HG03280 (cell line): ENCODE measurements around the gene PER1.

Experiments
- ATAC-seq: cut with Tn5 transposase; IDR thresholded peaks from one replicate; pipeline ENCODE4 v1.9.1; 2021; ENCODE audit warnings: mild to moderate bottlenecking, moderate library complexity; ENCODE audit not compliant: unreplicated experiment

The PER1 gene

GRCh38 chr17:8142887-8143580 is 9.2 kb downstream of the PER1 start:
- ATAC-seq: no peak

GRCh38 chr17:8142158-8142886 is 9.9 kb downstream of the PER1 start:
- no peak for ATAC-seq

DNA sequence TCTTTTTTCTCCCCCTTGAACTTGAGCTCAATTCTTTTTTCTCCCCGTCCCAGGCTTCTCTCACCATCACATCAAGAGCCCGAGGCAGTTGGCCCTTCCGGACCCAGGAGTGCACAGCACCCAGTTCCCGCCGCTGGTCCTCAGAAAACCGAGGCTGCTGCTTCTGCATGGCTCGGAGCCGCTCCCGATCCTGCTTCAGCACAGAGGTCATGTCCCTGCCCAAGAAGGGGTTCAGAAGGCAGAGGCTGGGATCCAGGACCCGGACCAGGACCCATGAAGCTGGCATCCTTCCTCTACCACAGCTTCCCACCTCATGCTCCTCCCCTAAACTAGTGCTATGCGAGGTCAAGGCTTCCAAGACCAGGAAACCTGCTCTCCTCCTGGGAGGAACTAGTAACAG is 10.5 kb downstream of the PER1 start:
- ATAC-seq: no peak

DNA sequence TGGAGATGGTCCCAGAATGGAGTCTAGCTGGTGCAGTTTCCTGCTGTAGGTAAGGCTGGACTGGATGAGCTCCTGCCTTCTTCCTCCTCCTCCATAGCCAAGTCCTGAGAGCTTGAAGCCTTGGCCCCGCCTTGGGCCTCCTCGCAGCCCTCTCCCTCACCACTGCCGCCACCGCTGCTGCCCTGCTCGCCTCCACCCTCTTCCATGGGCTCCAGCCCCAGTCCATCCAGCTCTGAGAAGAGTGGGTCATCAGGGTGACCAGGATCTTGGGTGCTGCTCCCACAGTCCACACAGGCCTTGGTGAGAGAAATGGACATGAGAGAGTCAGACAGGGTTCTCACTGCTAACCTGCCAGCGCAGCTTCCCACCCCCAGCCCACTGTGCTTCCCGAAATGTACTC is 11.2 kb downstream of the PER1 start:
- ATAC-seq: no peak

DNA sequence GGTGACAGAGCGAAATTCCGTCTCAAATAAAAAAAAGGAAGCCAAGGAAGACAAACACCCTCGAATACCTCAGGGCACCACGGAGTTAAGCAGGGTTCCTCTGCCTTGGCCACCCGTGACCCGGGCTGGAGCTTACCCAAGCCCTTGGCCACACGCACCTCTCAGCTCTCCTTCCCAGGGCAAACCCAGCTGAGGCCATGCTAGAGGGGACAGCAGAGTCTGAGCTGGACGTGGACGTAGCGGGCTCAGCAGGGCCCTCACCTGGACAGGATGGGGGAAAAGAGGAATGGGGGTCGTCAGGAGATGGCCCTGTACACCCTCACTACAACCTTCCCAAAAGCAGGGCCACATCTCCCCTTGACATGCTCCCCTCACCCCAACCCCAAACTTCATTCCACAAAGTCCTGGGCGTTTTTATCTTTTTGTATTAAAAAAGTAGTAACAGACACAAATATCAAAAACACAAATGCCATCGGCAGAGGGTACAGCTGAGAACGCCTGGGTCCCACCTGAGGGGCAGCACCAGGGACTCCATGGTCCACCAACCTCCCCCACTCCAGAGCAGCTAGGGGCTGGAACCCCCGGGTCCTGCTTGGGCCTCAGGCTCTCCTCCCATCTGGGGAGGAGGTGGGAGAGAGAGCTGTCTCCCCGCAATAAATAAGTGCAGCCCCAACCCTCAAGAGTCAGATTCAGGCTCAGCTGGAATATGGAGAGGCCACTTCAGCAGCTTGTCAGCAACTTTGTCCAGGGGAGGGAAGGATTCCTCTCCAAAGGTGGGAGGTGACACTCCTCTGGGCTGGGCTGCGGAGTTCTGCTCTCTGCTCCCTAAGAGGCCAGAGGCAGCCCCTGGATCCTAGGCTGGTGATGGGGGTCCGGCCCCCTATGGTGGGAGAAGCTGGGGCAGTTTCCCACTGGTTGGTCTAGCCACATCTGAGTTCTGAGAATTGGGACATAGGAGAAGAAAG is 11.9 kb downstream of the PER1 start:
- no peak for ATAC-seq

DNA sequence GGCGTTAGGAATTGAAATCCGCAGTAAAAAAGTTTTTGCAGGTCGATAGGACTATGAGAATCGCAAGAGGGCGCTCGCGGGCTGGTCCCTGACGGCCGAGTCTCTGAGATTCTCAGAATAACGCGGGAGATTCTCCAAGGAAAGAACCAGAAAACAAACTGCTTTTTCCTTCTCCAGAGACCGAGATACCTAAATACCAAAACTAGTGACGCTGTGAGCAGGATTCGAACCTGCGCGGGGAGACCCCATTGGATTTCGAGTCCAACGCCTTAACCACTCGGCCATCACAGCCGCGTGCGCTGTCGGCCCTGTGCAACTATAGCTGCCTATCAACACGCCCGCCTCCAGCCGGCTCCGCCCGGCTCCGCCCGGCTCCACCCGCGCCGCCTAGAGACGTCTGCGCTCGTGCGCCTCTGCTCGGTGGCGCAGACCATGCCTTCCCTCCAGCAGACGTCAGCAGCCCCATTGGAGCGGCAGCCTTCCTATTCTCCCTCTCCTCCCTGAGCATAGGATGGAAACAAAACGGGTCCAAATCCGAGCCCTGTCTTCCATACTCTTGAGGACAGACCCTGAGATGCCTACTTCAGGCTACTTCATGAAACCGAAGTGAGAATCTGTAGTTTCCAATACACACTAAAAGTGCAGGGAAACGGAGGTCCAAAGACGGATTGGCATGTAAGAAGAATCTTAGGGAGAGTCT is 13.4 kb downstream of the PER1 start:
- ATAC-seq: peak; percentile 83

DNA sequence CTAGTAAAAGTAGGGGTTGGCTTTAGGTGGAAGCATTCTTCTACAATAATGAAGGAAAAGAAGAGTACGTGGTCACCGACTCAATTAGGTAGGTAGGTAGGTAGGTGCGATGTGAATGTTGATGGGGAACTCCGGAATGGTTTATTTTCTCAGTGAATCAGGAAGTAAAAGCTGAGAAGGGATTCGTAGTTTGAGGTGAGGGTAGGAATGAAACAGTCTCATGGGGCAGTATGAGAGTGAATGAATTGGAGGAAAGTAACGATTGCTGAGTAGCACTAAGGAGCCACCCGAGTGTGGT is 13.9 kb downstream of the PER1 start:
- ATAC-seq: peak; percentile 3

DNA sequence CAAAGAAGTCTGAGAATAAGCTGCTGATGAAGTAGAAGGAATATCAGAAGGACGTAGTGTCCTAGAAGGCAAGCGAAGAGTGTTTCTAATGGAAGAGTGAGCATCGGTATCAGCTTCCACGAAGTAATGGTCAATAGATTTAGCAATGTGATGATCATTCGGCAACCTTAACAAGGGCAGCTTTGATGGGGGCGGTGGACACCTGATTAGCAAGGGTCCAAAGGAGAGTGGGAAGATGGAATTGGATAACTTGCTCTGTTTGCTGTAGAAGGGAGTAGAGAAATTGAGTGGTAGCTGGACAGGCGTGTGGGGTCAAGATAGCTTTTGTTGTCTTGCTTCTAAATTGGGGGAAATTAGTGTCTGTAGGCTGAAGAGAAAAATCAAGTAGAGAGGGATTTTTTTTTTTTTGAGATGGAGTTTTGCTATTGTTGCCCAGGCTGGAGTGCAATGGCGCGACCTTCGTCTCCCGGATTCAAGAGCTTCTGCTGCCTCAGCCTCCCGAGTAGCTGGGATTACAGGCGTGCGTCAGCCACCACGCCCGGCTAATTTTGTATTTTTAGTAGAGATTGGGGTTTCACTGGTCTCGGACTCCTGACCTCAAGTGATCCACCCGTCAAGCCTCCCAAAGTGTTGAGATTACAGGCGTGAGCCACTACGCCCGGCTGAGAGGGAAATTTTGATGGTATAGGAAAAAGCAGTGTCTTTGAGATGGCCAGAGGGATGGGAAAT is 14.4 kb downstream of the PER1 start:
- no peak for ATAC-seq

DNA sequence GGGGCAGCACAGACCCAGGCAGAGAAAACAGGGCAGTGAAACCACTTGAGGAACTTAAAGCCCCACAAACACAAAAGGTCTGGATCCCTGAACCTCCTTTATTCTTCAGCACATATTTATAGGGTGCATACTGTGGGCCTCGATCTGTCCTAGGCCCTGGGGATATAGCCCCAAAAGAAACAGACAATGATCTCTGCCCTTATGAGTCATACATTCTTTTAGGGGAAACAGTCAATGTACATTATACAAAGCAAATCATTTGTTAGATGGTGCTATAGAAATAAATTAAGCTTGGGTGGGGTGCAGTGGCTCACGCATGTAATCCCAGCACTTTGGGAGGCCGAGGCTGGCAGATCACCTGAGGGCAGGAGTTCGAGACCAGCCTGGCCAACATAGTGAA is 18.3 kb downstream of the PER1 start:
- no peak for ATAC-seq

DNA sequence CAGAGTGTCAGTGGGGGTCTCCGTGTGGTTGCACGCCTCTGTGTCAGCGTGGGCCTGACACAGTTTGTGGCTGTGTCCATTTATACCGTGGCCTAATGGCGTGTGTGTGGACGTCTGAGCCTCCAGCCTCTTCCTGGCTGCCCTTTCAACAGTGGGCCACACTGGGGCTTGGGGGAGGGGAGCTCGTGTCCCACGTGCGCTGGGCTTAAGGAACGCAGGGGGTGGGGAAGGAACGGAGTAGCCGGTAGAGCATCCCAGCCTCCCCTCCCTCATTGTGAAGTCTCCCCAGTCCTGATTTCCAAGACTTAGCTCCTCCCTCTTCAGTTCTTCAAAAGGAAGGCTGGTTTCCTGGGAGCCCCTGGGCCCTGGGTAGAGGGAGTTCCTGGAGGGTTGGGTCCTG is 18.8 kb downstream of the PER1 start:
- ATAC-seq: no peak

- ATAC-seq: no peak
Observed at GRCh38 chr17:8131844-8132441, 20.3 kb downstream of the PER1 start.

GRCh38 chr17:8128125-8128784 is 23.9 kb downstream of the PER1 start:
- no peak for ATAC-seq

GRCh38 chr17:8126491-8127066 is 25.6 kb downstream of the PER1 start:
- ATAC-seq: no peak

GRCh38 chr17:8125947-8126490 is 26.2 kb downstream of the PER1 start:
- ATAC-seq: no peak

DNA sequence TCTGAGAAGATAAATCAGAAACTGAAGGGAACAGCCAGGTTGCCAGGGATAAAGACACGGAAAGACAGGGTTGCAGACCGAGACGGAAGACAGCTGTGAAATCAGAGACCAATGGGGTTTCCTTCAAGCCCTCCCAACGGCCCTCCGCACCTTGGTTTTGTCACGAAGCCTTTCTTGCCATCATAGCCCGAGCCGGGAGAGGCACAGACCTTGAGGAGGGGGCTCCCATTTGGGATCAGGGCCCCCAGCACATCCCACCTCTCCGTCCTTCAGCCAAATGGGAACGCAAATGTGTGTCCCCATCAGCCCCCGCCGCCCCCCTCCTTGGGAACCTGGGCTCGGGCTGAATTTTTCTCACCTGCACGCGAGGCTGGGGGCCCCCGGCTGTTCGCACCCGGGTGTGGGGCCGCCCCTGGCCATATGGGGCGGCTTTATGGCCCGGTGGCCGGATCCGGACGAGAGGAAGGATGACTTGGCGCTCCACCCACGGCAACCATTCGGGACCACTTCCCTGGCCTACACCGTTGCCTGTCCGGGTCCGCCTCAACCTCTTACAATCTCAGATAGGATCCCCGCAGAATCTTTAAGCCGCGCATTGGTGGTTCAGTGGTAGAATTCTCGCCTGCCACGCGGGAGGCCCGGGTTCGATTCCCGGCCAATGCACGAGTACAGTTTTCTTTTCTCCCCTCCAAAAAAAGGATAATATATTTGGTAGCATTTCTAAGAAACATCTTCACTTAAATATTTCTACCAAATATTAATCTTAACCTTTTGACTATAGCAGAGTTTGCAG is 26.9 kb downstream of the PER1 start:
- ATAC-seq: peak; percentile 32

DNA sequence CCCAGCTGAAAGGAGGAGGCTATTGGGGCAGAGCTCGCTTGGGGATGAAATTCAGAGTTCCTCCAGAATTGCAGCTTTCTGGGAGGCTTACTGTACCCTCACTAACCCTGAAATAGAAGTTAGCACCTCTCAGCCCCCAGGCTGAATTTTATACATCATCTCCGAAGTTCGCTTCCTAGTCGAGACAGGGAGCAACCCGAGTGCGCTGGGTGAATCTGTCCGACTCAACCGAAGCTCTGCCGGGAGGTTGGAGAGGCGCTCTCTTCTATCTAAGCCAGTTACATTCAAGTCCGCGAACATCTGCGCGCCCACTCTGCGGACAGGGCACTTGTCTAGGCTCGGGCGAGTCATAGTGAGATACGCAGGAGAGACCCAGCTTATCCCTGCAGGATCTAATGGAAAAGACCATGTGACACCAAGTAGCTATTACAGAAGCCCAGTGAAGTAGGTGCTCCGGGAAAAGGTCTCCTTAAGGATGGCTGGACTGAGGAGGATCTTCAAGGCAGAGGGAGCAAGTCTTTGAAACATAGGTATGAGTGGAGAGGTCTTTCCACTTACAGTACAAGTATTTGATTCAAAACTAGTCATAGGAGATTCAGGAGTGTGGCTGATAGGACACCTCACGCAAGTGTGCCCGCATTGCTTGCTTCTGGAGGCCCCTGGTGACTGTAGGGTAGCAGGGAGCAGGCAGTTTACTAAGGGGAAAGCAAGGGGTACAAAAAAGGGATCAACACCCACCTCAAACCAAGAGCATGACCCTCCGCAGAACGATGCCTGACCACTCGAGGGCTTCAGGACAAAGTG is 27.7 kb downstream of the PER1 start:
- ATAC-seq: no peak

DNA sequence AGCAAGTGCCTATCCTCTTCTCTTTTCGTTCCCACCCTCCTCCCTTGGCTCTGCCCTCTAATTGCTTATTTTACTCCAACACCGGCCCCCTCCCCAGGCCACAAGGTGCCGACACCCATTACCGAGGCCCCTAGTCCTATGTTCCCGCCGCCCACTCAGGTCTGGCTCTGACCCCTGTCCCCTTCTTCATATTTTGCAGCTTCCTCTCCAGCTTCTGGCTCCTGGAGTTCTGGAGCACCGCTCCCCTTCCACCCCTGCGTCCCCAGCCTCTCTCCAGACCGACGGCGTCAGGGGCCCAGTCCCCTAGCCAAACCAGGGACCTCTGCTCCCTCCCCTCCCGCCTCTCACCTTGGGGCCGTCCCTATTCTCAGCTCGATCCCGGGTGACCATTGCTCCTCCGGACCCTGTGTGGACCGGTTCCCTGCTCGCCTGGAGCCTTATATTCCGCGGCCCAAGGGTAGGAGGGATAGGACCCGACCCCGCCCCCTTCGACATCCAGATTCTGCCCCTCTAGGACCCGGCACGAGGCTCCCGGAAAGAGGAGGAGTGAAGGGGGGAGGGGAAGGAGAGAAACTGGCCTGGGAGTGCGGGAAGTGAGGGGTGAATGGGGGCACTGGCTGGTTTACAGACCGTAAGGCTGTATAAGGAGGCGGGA is 28.4 kb downstream of the PER1 start, which contains the start of gene HES7:
HES7 (minus strand) TSS at position 412 of the 655 bp plus-strand sequence; CDS start at position 390, 22 bp downstream.
- no peak for ATAC-seq
